Subcutaneous adipose tissue (tissue), 4 donors: Measurements from ENCODE around the gene AFG1L. TPM values are rescaled to one million over a fixed set of nuclear protein-coding genes. Genes with fewer than 3 reads are reported as not detected.

Experiments used
- CTCF ChIP-seq: fragments of 450-650 bp; IDR thresholded peaks from one replicate; pipeline ENCODE4 v1.5.1; 2016; ENCODE audit warnings: low read depth, mild to moderate bottlenecking, control low read depth, antibody characterized with exemption, moderate library complexity
- total RNA-seq, 4 donors: library from RNA; depleted of rRNA; stranded (reverse); fragments of >200 nt; gene quantifications; one replicate each; pipeline ENCODE4 v1.1.0, GENCODE V29; 2016

AFG1L gene
- total RNA-seq, 4 donors from 2014 or later, result 1.9 to 4.4 (median 2.9) TPM

GRCh38 chr6:108254433-108255410 is 40.1 kb upstream of the AFG1L start:
- TF ChIP-seq CTCF, result no peak

GRCh38 chr6:108260126-108260808 is 34.6 kb upstream of the AFG1L start:
- no peak for TF ChIP-seq CTCF

GRCh38 chr6:108260809-108261569 is 33.9 kb upstream of the AFG1L start, which contains the start of gene SNX3:
Gene SNX3 (minus strand): TSS chr6:108261040. CDS start chr6:108260921, 119 bp downstream.
- TF ChIP-seq CTCF, result no peak

- no peak for TF ChIP-seq CTCF
Measured at GRCh38 chr6:108263371-108263770, 31.5 kb upstream of the AFG1L start.

- no peak for TF ChIP-seq CTCF
Measured at GRCh38 chr6:108268845-108269244, 26.0 kb upstream of the AFG1L start.

- TF ChIP-seq CTCF, result no peak
Measured at GRCh38 chr6:108274546-108274945, 20.3 kb upstream of the AFG1L start.
